Mesendoderm (in vitro differentiated cells): Measurements from ENCODE around the gene CENPI.

ENCODE experiments used
- DNase-seq: peaks from one replicate; pipeline ENCODE4 v3.0.0; 2013
- H2AK5ac ChIP-seq: 2 replicates; pipeline ENCODE4 v1.6.1; 2013; ENCODE audit warnings: low read length, inconsistent platforms
- H2BK120ac ChIP-seq: 2 replicates; pipeline ENCODE4 v1.6.1; 2013; ENCODE audit warnings: low read depth, mild to moderate bottlenecking, low read length, moderate library complexity, mixed read lengths
- H2BK15ac ChIP-seq: replicated peaks from 2 replicates; pipeline ENCODE4 v1.6.1; 2013; ENCODE audit warnings: low read depth, mild to moderate bottlenecking, moderate library complexity
- H2BK5ac ChIP-seq: 2 replicates; pipeline ENCODE4 v1.6.1; 2013; ENCODE audit warnings: low read length, inconsistent platforms
- H3K18ac ChIP-seq: 2 replicates; pipeline ENCODE4 v1.6.1; 2013; ENCODE audit warnings: mild to moderate bottlenecking, low read length, mixed read lengths
- H3K23ac ChIP-seq: one replicate; pipeline ENCODE4 v1.6.1; 2013; ENCODE audit warnings: low read length
- H3K27ac ChIP-seq: 2 replicates; pipeline ENCODE4 v1.5.1; 2013; ENCODE audit warnings: low read depth, mild to moderate bottlenecking, inconsistent platforms, low read length, moderate library complexity
- H3K27me3 ChIP-seq: 2 replicates; pipeline ENCODE4 v1.6.1; 2013; ENCODE audit warnings: low read length, control low read depth, mild to moderate bottlenecking, inconsistent platforms; ENCODE audit not compliant: insufficient read depth, poor library complexity
- H3K36me3 ChIP-seq: 2 replicates; pipeline ENCODE4 v1.6.1; 2013; ENCODE audit warnings: low read length, inconsistent platforms; ENCODE audit not compliant: control insufficient read depth, insufficient read depth
- H3K4ac ChIP-seq: one replicate; pipeline ENCODE4 v1.6.1; 2013; ENCODE audit warnings: low read depth, mild to moderate bottlenecking, low read length, moderate library complexity
- H3K4me1 ChIP-seq: 2 replicates; pipeline ENCODE4 v1.6.1; 2013; ENCODE audit warnings: low read depth, low read length, inconsistent platforms; ENCODE audit not compliant: control insufficient read depth
- H3K4me2 ChIP-seq: 2 replicates; pipeline ENCODE4 v1.6.1; 2013; ENCODE audit warnings: low read length
- H3K4me3 ChIP-seq: 2 replicates; pipeline ENCODE4 v1.5.1; 2013; ENCODE audit warnings: mild to moderate bottlenecking, low read length
- H3K56ac ChIP-seq: one replicate; pipeline ENCODE4 v1.6.1; 2013; ENCODE audit warnings: low read length
- H3K79me1 ChIP-seq: 2 replicates; pipeline ENCODE4 v1.6.1; 2013; ENCODE audit warnings: low read length, inconsistent platforms
- H3K79me2 ChIP-seq: 2 replicates; pipeline ENCODE4 v1.6.1; 2013; ENCODE audit warnings: mild to moderate bottlenecking, low read length; ENCODE audit not compliant: control insufficient read depth, insufficient read depth
- H3K9ac ChIP-seq: 2 replicates; pipeline ENCODE4 v1.6.1; 2013; ENCODE audit warnings: low read length, inconsistent platforms
- H4K5ac ChIP-seq: one replicate; pipeline ENCODE4 v1.6.1; 2013; ENCODE audit warnings: low read length
- H4K8ac ChIP-seq: one replicate; pipeline ENCODE4 v1.6.1; 2013; ENCODE audit warnings: low read depth, mild to moderate bottlenecking, control low read depth, low read length, moderate library complexity
- WGBS: extraction: QIAGEN DNeasy Blood & Tissue Kit; methylation state at CpG from one replicate; pipeline ENCODE4 v1.1.7; 2013; ENCODE audit warnings: low lambda C conversion rate, missing lambda C conversion rate; ENCODE audit not compliant: insufficient coverage; ENCODE audit errors: extremely low coverage; 5-methylcytosine and 5-hydroxymethylcytosine counted together

Gene CENPI

GRCh38 chrX:101081231-101081630, 16.8 kb upstream of the CENPI start:
- Histone ChIP-seq H3K18ac (no peak overlapping the region), H4K5ac (no peak overlapping the region), H2BK5ac (no peak overlapping the region), H2AK5ac (no peak overlapping the region), H3K4me1 (no peaks in the 10 kb centered on the region), H3K27me3 (no peaks in the 10 kb centered on the region), H2BK15ac (no peak overlapping the region), H3K9ac (no peak overlapping the region), H3K56ac (no peak overlapping the region), H3K36me3 (no peaks in the 10 kb centered on the region), H3K79me1 (no peaks in the 10 kb centered on the region), H2BK120ac (no peak overlapping the region), H4K8ac (no peak overlapping the region), H3K23ac (no peak overlapping the region), H3K4me3 (no peak overlapping the region), H3K27ac (no peak overlapping the region), H3K79me2 (no peaks in the 10 kb centered on the region), H3K4ac (no peak overlapping the region), H3K4me2 (no peak overlapping the region)
- WGBS = no CpG with 5 or more reads among the region's 3 CpGs
- no peak for DNase-seq

DNA sequence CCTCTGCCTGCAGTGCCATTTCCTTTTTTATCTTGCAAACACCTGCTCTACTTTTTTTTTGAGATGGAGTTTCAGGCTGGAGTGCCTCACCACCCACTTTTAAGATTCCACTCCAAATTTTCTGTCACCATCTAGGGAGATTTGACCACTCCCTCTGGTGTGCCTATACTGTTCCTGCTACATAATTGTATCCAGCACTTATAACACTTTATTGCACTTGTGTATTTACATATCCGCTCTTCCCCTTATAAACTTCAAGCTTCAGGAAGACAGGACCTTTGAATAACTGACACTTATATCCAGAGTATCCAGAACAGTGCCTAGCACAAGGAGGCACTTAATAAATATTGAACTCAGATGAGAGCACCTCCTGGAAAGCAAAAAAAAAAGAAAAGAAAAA, 6.2 kb upstream of the CENPI start:
- Histone ChIP-seq H2BK15ac (no peak overlapping the region), H3K4me1 (no peaks in the 10 kb centered on the region), H3K27me3 (no peaks in the 10 kb centered on the region), H2BK5ac (no peak overlapping the region), H3K18ac (no peak overlapping the region), H3K23ac (no peak overlapping the region), H4K8ac (no peak overlapping the region), H3K36me3 (no peaks in the 10 kb centered on the region), H3K4ac (no peak overlapping the region), H3K79me1 (no peaks in the 10 kb centered on the region), H2BK120ac (no peak overlapping the region), H2AK5ac (no peak overlapping the region), H3K9ac (no peak overlapping the region), H4K5ac (no peak overlapping the region), H3K4me2 (no peak overlapping the region), H3K56ac (no peak overlapping the region), H3K4me3 (no peak overlapping the region), H3K27ac (no peak overlapping the region), H3K79me2 (no peaks in the 10 kb centered on the region)
- no CpG with 5 or more reads among the region's 1 CpG for WGBS
- no peak for DNase-seq

DNA sequence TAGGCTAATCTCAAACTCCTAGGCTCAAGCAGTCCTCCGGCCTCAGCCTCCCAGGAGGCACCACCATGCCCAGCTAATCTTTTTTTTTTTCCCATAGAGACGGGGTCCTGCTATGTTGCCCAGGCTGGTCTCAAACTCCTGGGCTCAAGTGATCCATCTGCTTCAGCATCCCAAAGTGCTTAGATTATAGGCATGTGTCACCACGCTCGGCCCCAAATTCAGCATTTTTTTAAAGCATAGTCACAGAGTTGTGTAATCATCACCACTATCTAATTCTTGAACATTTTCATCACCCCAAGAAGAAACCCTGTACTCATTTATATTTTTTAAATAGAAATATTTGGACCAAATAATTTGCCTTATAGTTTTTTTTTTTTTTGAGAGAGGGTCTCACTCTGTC, 10.3 kb downstream of the CENPI start:
- Histone ChIP-seq H3K4me3 (no peak overlapping the region), H3K79me1 (no peaks in the 10 kb centered on the region), H3K4ac (no peak overlapping the region), H3K56ac (no peak overlapping the region), H2BK120ac (no peak overlapping the region), H3K23ac (no peak overlapping the region), H3K27ac (no peak overlapping the region), H2AK5ac (no peak overlapping the region), H2BK15ac (no peak overlapping the region), H3K9ac (no peak overlapping the region), H3K18ac (no peak overlapping the region), H3K36me3 (no peaks in the 10 kb centered on the region), H4K5ac (no peak overlapping the region), H3K4me1 (no peaks in the 10 kb centered on the region), H3K4me2 (no peak overlapping the region), H4K8ac (no peak overlapping the region), H2BK5ac (no peak overlapping the region), H3K79me2 (no peaks in the 10 kb centered on the region), H3K27me3 (no peaks in the 10 kb centered on the region)
- DNase-seq = no peak
- no CpG with 5 or more reads among the region's 4 CpGs for WGBS

DNA sequence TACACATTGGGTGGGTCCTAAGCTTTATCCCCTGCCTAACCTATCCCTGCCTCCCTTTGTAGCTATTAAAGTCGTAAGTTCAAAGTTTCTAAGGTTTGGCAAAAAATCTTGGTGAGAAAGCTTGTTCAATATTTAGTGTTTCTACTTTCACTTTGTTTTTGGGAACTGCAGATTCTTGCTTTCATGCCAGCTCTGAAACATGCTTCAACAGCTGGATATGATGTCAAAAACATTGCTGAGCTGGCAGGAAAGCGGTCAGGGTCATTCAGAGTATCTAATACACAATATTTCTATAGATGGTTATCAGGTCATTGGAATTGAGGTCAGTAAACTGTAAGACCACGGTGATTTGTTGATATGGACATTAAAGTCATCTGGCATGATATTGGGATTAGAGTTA, 19.7 kb downstream of the CENPI start:
- Histone ChIP-seq H3K23ac (no peak overlapping the region), H3K4me2 (no peak overlapping the region), H4K8ac (no peak overlapping the region), H2AK5ac (no peak overlapping the region), H4K5ac (no peak overlapping the region), H3K18ac (no peak overlapping the region), H3K27me3 (no peaks in the 10 kb centered on the region), H3K27ac (no peak overlapping the region), H3K9ac (no peak overlapping the region), H3K79me1 (no peaks in the 10 kb centered on the region), H2BK15ac (no peak overlapping the region), H2BK5ac (no peak overlapping the region), H3K4ac (no peak overlapping the region), H3K4me3 (no peak overlapping the region), H3K79me2 (no peaks in the 10 kb centered on the region), H3K56ac (no peak overlapping the region), H3K36me3 (no peaks in the 10 kb centered on the region), H3K4me1 (no peaks in the 10 kb centered on the region), H2BK120ac (no peak overlapping the region)
- no CpG with 5 or more reads among the region's 3 CpGs for WGBS
- DNase-seq = no peak

GRCh38 chrX:101136235-101136634, 38.2 kb downstream of the CENPI start:
- H4K5ac ChIP-seq = no peak overlapping the region
- no peak overlapping the region for H2AK5ac ChIP-seq
- H3K27me3 ChIP-seq = no peaks in the 10 kb centered on the region
- peaks cover 1% of the 10 kb centered on the region for H3K36me3 ChIP-seq
- H3K79me2 ChIP-seq = no peaks in the 10 kb centered on the region
- H3K23ac ChIP-seq = no peak overlapping the region
- H4K8ac ChIP-seq = no peak overlapping the region
- H3K4me2 ChIP-seq = no peak overlapping the region
- no peak overlapping the region for H2BK120ac ChIP-seq
- H3K56ac ChIP-seq = no peak overlapping the region
- no CpG with 5 or more reads among the region's 2 CpGs for WGBS
- H3K9ac ChIP-seq = no peak overlapping the region
- no peak overlapping the region for H3K4me3 ChIP-seq
- H3K79me1 ChIP-seq = no peaks in the 10 kb centered on the region
- no peak overlapping the region for H2BK5ac ChIP-seq
- H3K4ac ChIP-seq = no peak overlapping the region
- no peak overlapping the region for H3K27ac ChIP-seq
- DNase-seq = no peak
- no peak overlapping the region for H3K18ac ChIP-seq
- no peaks in the 10 kb centered on the region for H3K4me1 ChIP-seq
- no peak overlapping the region for H2BK15ac ChIP-seq
